PC-9 (cell line): ENCODE measurements around the gene DEXI.

ENCODE experiments used
- CTCF ChIP-seq: fragments of 200-600 bp; sonication (generic); conservative IDR thresholded peaks from 2 replicates; pipeline ENCODE4 v1.6.1; 2017; ENCODE audit warnings: mixed run types, antibody characterized with exemption, mild to moderate bottlenecking, moderate library complexity
- EZH2 ChIP-seq: fragments of 200-600 bp; sonication (generic); IDR thresholded peaks from 2 replicates; pipeline ENCODE4 v1.8.0; 2017; ENCODE audit warnings: antibody characterized with exemption, low read depth

- no peak for TF ChIP-seq CTCF
- no peak for TF ChIP-seq EZH2
These were observed 35.8 kb downstream of the DEXI start for GRCh38 chr16:10906482-10906881.
